ENCODE results near the gene B4GALT7.

B4GALT7 gene

GRCh38 chr5:177576169-177576568, 23.8 kb upstream of the B4GALT7 start:
- no peaks in the 10 kb centered on the region for H3K36me3 Mint-ChIP-seq (ENCODE audit: low read depth)
- H3K4me3 Mint-ChIP-seq = no peak overlapping the region
- no peak overlapping the region for H3K27ac Mint-ChIP-seq
- no peaks in the 10 kb centered on the region for H3K4me1 Mint-ChIP-seq (ENCODE audit: low read depth)
- H3K27me3 Mint-ChIP-seq (ENCODE audit: low read depth) = peaks cover 4% of the 10 kb centered on the region
- no peaks in the 10 kb centered on the region for H3K9me3 Mint-ChIP-seq

- H3K36me3 Mint-ChIP-seq (ENCODE audit: low read depth) = no peaks in the 10 kb centered on the region
- no peaks in the 10 kb centered on the region for H3K9me3 Mint-ChIP-seq
- H3K4me1 Mint-ChIP-seq (ENCODE audit: low read depth) = no peaks in the 10 kb centered on the region
- peaks cover 4% of the 10 kb centered on the region for H3K27me3 Mint-ChIP-seq (ENCODE audit: low read depth)
- no peak overlapping the region for H3K27ac Mint-ChIP-seq
- no peak overlapping the region for H3K4me3 Mint-ChIP-seq
Measured at GRCh38 chr5:177578316-177578715, 21.6 kb upstream of the B4GALT7 start.

- Mint-ChIP-seq H3K36me3 (ENCODE audit: low read depth) (peaks cover 8% of the 10 kb centered on the region), H3K27me3 (ENCODE audit: low read depth) (peaks cover 51% of the 10 kb centered on the region), H3K4me3 (no peak overlapping the region), H3K4me1 (ENCODE audit: low read depth) (peaks cover 10% of the 10 kb centered on the region), H3K27ac (no peak overlapping the region), H3K9me3 (no peaks in the 10 kb centered on the region)
Measured at GRCh38 chr5:177588413-177588909, 11.5 kb upstream of the B4GALT7 start.

- Mint-ChIP-seq H3K27me3 (ENCODE audit: low read depth) (peaks cover 39% of the 10 kb centered on the region), H3K27ac (no peak overlapping the region), H3K36me3 (ENCODE audit: low read depth) (peaks cover 18% of the 10 kb centered on the region), H3K4me1 (ENCODE audit: low read depth) (peaks cover 16% of the 10 kb centered on the region), H3K9me3 (no peaks in the 10 kb centered on the region), H3K4me3 (no peak overlapping the region)
Measured at GRCh38 chr5:177590406-177590805, 9.5 kb upstream of the B4GALT7 start.

- Mint-ChIP-seq H3K4me1 (ENCODE audit: low read depth) (peaks cover 19% of the 10 kb centered on the region), H3K27ac (peak overlapping the region; percentile 96), H3K9me3 (no peaks in the 10 kb centered on the region), H3K27me3 (ENCODE audit: low read depth) (peaks cover 35% of the 10 kb centered on the region), H3K36me3 (ENCODE audit: low read depth) (peaks cover 28% of the 10 kb centered on the region), H3K4me3 (peak overlapping the region; percentile 95)
Measured at GRCh38 chr5:177591690-177592009, 8.3 kb upstream of the B4GALT7 start.

- H3K36me3 Mint-ChIP-seq (ENCODE audit: low read depth) = peaks cover 30% of the 10 kb centered on the region
- H3K9me3 Mint-ChIP-seq = no peaks in the 10 kb centered on the region
- peak within 1 kb of the TSS; percentile 95 for H3K4me3 Mint-ChIP-seq
- H3K4me1 Mint-ChIP-seq (ENCODE audit: low read depth) = peaks cover 20% of the 10 kb centered on the region
- peak within 1 kb of the TSS; percentile 96 for H3K27ac Mint-ChIP-seq
- H3K27me3 Mint-ChIP-seq (ENCODE audit: low read depth) = peaks cover 35% of the 10 kb centered on the region
Measured at GRCh38 chr5:177592010-177592834, 7.7 kb upstream of the B4GALT7 start, which contains the start of gene TMED9. TSS of gene TMED9 (plus strand) at chr5:177592203. CDS start at chr5:177592215, 12 bp downstream.

- Mint-ChIP-seq H3K36me3 (ENCODE audit: low read depth) (peaks cover 32% of the 10 kb centered on the region), H3K27ac (peak overlapping the region; percentile 96), H3K27me3 (ENCODE audit: low read depth) (peaks cover 32% of the 10 kb centered on the region), H3K9me3 (no peaks in the 10 kb centered on the region), H3K4me1 (ENCODE audit: low read depth) (peaks cover 23% of the 10 kb centered on the region), H3K4me3 (peak overlapping the region; percentile 95)
Measured at GRCh38 chr5:177592905-177593304, 7.0 kb upstream of the B4GALT7 start.

GRCh38 chr5:177593511-177593910, 6.4 kb upstream of the B4GALT7 start:
- Mint-ChIP-seq H3K4me1 (ENCODE audit: low read depth) (peaks cover 25% of the 10 kb centered on the region), H3K36me3 (ENCODE audit: low read depth) (peaks cover 32% of the 10 kb centered on the region), H3K27me3 (ENCODE audit: low read depth) (peaks cover 26% of the 10 kb centered on the region), H3K27ac (peak overlapping the region; percentile 61), H3K4me3 (peak overlapping the region; percentile 95), H3K9me3 (no peaks in the 10 kb centered on the region)

- Mint-ChIP-seq H3K27me3 (ENCODE audit: low read depth) (peaks cover 21% of the 10 kb centered on the region), H3K4me3 (no peak overlapping the region), H3K9me3 (no peaks in the 10 kb centered on the region), H3K4me1 (ENCODE audit: low read depth) (peaks cover 30% of the 10 kb centered on the region), H3K36me3 (ENCODE audit: low read depth) (peaks cover 32% of the 10 kb centered on the region), H3K27ac (no peak overlapping the region)
Measured at GRCh38 chr5:177594071-177594470, 5.9 kb upstream of the B4GALT7 start.

GRCh38 chr5:177595026-177595585, 4.8 kb upstream of the B4GALT7 start:
- Mint-ChIP-seq H3K4me1 (ENCODE audit: low read depth) (peaks cover 32% of the 10 kb centered on the region), H3K4me3 (no peak overlapping the region), H3K27ac (no peak overlapping the region), H3K27me3 (ENCODE audit: low read depth) (peaks cover 15% of the 10 kb centered on the region), H3K36me3 (ENCODE audit: low read depth) (peaks cover 32% of the 10 kb centered on the region), H3K9me3 (no peaks in the 10 kb centered on the region)

- Mint-ChIP-seq H3K4me1 (ENCODE audit: low read depth) (peaks cover 39% of the 10 kb centered on the region), H3K27me3 (ENCODE audit: low read depth) (peaks cover 5% of the 10 kb centered on the region), H3K27ac (no peak overlapping the region), H3K36me3 (ENCODE audit: low read depth) (peaks cover 32% of the 10 kb centered on the region), H3K4me3 (no peak overlapping the region), H3K9me3 (no peaks in the 10 kb centered on the region)
Measured at GRCh38 chr5:177595991-177596774, 3.7 kb upstream of the B4GALT7 start.

- peaks cover 32% of the 10 kb centered on the region for H3K36me3 Mint-ChIP-seq (ENCODE audit: low read depth)
- H3K27me3 Mint-ChIP-seq (ENCODE audit: low read depth) = no peaks in the 10 kb centered on the region
- H3K27ac Mint-ChIP-seq = no peak overlapping the region
- H3K9me3 Mint-ChIP-seq = no peaks in the 10 kb centered on the region
- peaks cover 34% of the 10 kb centered on the region for H3K4me1 Mint-ChIP-seq (ENCODE audit: low read depth)
- no peak overlapping the region for H3K4me3 Mint-ChIP-seq
Measured at GRCh38 chr5:177596775-177597238, 3.1 kb upstream of the B4GALT7 start.

- Mint-ChIP-seq H3K27me3 (ENCODE audit: low read depth) (no peaks in the 10 kb centered on the region), H3K4me3 (peak overlapping the region; percentile 44), H3K36me3 (ENCODE audit: low read depth) (peaks cover 24% of the 10 kb centered on the region), H3K4me1 (ENCODE audit: low read depth) (peaks cover 33% of the 10 kb centered on the region), H3K9me3 (no peaks in the 10 kb centered on the region), H3K27ac (peak overlapping the region; percentile 36)
Measured at GRCh38 chr5:177598477-177598876, 1.5 kb upstream of the B4GALT7 start.

- Mint-ChIP-seq H3K27ac (peak overlapping the region; percentile 95), H3K9me3 (no peaks in the 10 kb centered on the region), H3K4me1 (ENCODE audit: low read depth) (peaks cover 27% of the 10 kb centered on the region), H3K36me3 (ENCODE audit: low read depth) (peaks cover 14% of the 10 kb centered on the region), H3K4me3 (peak overlapping the region; percentile 93), H3K27me3 (ENCODE audit: low read depth) (no peaks in the 10 kb centered on the region)
Measured at GRCh38 chr5:177600508-177601018, 631 bp downstream of the B4GALT7 start.

All from T-helper 1 cell treated with Interleukin-12 subunit alpha and Interleukin-12 subunit beta and Interleukin-4 antibody, amounts not matched to agents 30 μg/mL and 1 μg/mL, for 36 hours (primary cell).